ENCODE measurements around the gene KHK.

DNA sequence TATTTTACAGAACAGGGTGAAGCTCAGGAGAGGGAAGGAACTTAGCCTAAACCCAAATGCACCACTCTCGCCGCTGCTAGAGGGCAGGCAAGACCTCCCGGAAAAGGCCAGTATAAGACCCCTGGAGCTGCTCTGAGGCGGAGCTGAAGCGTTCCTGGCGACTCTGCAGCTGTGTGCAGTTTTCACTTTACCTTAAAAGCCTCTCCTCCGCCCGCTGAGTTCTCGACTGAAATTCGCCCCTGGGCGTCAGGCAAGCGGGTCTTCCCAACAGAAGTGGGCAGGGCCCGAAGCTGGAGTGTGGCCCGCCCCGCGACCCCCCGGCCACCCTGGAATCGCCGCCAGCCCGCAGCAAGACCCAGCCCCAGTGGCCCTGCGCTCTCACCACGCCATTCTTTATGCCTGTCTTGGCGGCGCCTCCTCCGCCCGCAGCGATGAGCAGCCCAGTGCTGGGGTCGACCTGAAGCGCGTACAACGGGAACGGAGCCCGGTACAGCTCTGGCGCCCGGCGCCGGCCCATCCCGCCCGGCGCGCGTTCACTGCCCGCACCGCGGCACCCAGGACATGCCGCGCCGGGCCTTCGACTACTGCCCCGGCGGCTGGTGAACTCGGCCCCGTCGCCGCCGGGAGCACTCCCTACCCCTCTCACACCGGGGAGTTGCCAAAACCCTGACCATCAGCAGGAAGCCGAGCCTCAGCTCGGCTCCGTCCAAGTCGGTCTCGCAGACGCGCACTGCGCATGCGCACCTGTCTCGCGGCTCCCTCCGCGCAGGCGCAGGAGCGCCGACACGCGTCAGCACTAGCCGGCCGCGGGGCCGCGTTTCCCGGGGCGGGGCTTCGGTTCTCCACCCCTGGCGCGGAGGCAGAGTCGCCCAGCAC is 47.6 kb downstream of the KHK start, which contains the start of gene PREB:
- TF ChIP-seq POLR2A (IDR thresholded peaks at IDR 0.05; ENCODE audit: low read length) (peak; percentile 86), GATA1 (IDR thresholded peaks at IDR 0.05; ENCODE audit: low read depth, low read length) (no peak)

Measured in erythroblast (primary cell).